NCI-H1092 (cell line): ENCODE data around the gene CSNK1G3.
"Not testable (repeated sequence)": the region's sequence is repeated elsewhere in the genome, so short reads cannot be mapped to it uniquely, and the experiment has no call there.

ENCODE experiments used
- DNase-seq: peaks from one replicate; lab custom pipeline; 2025; lab: John Stamatoyannopoulos, UW

The CSNK1G3 gene

DNA sequence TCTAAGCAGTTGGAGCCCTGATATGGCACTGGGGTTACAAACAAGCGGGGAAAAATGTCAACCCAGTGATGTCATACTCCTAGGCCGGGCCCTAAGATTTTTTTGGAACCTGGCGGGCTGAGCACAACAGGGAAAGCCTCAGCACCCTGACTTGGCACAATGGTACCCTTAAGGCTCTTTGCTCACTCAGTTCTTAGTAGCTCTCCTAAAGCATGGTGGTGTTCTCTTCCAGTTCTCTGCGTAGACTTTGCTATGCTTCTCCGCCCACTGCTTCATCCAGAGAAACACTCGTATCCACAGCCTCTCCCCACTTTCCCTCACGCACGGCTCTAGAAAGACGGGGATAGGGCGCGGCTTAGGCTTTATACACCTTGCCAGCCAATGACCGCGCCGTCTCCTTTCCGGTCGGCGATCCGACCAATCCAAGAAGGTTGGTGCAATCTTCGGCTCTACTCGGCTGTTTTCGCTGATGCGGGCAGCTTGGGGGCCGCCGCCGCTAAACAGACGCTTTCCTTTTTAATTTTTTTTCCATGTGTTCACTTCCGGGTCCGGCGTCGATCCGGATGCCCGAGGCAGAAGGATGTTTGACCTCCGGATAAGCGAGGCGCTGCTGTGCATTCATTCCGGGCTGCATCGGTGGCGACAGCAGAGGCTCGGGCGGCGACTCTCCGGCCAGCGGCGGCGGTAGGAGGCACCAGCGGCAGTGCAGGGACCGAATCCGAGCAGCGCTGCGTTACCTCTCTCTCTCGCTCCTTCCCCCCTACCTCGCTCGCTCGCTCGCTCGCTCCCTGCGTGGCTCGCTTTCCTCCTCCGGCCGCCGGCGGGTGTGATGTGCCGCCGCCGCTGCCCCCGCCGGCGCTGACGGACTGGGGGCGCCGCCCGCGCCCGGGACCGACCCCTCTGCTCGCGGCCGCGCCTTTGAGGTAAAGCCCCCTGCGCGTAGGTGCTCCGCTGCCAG, at the start of gene CSNK1G3:
TSS of gene CSNK1G3 (plus strand) at position 530 of the 958 bp plus-strand sequence. CDS start 33,487 bp downstream, outside the sequence.
- peak; percentile 91 for DNase-seq

- not testable (repeated sequence) for DNase-seq
Measured at GRCh38 chr5:123466839-123467238, 45.1 kb upstream of the CSNK1G3 start.

DNA sequence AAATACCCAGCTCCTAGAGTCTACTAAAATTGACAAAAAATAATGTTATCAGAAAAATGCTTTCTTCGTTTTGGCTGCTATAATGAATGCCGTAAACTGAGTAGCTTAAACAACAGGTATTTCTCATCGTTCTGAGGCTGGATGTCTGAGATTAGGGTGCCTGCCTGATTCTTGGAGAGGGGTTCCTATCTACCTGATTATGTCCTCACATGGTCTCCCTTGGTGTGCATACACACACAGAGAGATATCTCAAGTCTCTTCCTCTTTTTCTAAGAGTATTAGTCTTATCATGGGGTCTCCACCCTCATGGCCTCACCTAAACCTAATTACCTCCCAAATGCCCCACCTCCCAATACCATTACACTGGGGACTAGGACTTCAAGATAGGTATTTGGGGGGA, 40.6 kb upstream of the CSNK1G3 start:
- DNase-seq, result no peak

DNA sequence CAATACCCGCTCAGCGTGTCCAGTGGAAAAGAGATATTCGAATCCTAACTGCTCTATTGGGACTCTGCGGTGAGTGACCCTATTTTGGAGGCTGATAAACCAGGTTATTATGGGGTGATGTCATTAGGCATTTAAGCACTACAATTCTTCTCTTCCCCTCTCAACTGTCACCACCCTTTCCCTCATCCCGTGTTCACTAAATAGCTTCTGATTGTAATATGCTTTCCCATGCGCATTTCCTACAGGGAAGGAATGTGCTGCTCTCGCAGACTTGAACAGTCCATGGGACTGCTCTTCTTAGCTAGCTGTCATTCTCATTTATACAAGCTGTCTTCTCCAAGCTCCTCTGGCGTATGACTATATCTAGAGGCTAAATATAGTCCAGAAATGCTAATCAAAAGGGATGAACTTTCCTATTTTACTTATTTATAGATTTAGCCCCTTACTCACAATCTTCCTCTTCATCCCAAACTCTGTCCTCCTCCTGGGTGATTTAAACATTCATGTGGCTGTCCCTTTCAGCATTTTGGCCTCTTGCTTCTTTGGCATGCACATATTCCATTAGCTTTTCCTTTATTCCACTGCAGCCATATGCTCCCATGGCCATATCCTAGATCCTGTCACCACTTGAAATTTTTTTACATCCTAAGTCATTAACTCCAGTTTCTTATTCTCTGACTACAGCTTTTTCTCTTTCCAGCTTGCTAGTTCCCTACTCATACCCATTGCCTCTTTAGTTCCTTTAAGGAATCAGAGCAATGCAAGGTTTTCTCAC, 39.6 kb upstream of the CSNK1G3 start:
- DNase-seq, result no peak

DNA sequence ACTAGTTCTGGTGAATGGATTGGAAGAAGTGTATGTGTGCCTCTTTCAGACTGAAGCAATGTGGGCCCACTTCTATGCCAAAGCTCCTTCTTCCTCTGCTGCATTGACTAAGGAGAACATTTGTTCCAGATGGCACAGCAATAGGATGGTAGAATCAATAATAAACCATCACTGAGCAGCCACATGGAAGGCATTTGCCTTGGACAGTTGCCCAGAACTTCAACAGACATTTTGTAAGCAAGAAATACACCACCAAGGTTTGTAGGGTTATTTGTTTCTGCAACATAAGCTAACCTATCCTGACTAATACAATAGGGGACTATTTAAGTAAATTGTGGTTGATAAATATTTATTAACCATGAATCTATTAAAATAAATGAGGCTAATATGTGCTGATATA, 37.7 kb upstream of the CSNK1G3 start:
- no peak for DNase-seq

GRCh38 chr5:123476731-123477130, 35.2 kb upstream of the CSNK1G3 start:
- no peak for DNase-seq

DNA sequence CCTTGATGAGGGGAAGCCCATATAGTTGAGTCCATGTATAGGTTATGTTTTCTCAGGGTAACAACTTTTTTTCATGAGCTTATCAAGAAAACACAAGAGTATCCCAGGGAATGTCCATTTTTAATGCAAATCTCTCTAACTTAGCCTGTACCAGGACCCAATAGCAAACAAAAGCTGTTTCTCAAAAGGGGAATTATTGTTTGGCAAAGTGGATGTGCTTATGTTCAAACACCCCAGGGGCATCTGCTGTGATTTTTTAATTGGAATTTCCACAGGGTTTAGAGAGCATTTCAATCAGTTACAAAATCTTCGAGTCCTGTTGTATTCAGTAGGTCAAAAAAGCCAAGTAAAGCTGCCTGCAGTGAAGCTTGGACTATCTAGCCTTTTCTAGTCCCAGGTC, 33.4 kb upstream of the CSNK1G3 start:
- no peak for DNase-seq

- DNase-seq, result no peak
Measured at GRCh38 chr5:123482258-123482657, 29.7 kb upstream of the CSNK1G3 start.

DNA sequence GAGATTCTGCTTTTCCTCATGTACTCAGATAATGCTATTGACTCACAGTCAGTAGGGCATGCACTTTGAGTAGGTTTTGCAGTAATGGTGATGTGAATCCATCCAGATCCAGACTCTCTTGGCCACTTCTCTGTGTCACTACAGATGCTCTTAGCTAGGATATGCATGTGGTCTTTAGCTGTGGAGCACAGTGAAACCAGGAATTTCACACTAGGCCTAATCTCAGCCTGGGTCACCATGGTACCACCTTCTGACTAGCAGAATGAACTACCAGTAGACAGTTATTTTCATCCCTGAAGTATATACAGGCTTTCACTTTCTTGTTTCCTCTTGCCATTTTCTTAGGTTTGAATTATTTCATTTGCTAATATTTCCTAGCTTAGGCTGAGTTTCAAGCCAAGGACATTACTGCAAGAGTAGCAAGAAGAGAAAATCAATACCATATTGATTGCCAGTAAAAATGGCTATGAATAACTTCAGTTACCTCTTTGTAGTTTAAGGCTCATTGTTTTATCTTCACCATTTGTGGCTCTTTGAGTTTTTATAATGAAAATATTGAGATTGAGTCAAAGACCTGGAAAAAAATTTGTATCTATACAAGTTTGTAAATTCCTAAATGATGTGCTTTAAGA, 28.4 kb upstream of the CSNK1G3 start:
- no peak for DNase-seq

- no peak for DNase-seq
Measured at GRCh38 chr5:123485275-123485674, 26.7 kb upstream of the CSNK1G3 start.

DNA sequence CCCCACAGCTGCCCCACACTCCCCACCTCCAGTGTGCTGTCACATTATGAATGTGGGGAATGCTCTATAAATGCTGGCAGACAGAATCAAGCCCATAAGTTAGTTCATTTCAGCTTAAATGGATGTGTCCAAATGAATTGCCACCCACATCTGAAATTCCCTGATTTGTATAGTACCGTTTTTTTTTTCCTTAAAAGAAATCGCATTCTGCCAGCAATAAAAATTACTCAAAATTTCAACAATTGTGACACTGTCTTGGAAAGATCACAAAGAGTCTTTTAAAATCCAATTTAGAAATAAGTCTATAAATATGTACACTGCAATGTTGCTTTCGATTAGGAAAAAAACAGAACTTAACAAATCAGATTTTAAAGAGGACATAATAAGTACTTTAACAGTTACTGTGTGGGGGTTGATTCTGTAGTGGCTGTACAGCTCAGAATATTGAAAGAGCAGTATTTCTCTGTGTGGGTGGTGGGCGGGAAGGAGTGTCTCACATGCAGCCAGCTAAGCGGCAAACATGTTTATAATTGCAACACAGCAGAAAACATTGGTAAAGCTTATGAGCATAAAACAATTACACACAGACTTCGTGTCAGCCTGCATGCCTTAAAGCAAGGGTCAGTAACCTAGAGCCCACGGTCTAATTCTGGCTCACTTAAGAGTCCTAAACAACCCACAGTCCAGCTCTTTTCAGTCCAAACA, 24.9 kb upstream of the CSNK1G3 start:
- no peak for DNase-seq

DNA sequence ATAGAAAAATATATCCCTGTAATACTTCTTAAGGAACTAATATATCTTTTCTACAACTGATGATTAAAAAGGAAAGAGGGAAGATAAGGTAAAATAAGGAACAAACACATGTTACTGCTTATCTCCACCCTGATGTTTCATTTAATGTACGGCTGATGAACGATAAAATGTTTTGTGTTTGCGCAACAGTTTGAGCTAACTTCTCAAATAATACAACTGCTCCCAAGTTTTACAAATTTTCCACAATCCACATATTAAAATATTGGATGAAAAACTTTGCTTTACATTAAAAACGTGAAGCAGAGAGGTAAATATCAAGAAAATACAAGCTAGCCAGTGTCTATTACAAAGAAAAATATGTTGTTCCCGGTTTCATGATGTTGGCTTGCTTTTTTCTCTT, 21.0 kb upstream of the CSNK1G3 start:
- DNase-seq, result no peak

GRCh38 chr5:123495211-123495610, 16.8 kb upstream of the CSNK1G3 start:
- DNase-seq, result not testable (repeated sequence)

- peak; percentile 1 for DNase-seq
Measured at GRCh38 chr5:123496892-123497291, 15.1 kb upstream of the CSNK1G3 start.

GRCh38 chr5:123500471-123500870, 11.5 kb upstream of the CSNK1G3 start:
- no peak for DNase-seq

DNA sequence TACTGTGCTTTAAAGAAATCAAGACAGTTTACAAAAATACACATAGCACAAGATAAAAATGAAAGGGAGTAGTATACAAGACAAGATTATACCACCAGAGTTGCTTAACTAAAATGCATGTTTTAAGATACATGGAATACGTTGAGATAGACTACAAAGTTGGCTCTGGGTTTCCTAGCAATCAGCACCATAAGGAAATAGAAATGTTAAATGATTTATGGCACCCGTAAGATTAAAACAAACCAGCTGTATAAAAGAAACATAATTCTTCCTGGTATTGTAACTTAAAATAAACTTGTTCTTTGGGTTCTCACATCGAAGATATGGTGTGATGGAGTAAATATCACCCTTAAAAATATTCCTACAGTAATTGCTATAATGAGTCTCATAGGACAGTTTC, 9.9 kb upstream of the CSNK1G3 start:
- DNase-seq, result no peak

GRCh38 chr5:123503299-123503698, 8.7 kb upstream of the CSNK1G3 start:
- no peak for DNase-seq

GRCh38 chr5:123505633-123506032, 6.3 kb upstream of the CSNK1G3 start:
- no peak for DNase-seq

DNA sequence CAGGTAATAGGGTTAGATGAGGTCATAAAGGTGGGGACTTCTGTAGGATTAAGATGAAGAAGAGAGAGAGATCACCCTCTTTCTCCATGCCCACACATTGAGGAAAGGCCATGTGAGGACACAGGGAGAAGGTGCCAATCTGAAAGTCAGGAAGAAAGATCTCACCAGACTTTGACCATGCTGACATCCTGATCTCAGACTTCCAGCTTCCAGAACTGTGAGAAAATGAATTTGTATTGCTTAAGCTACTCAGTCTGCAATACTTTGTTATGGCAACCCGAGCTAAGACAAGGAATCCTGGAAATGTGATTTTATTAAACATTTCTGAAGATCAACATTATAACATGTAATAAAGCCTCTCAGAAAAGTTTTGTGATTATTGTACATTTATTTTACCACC, 3.5 kb upstream of the CSNK1G3 start:
- DNase-seq, result no peak

DNA sequence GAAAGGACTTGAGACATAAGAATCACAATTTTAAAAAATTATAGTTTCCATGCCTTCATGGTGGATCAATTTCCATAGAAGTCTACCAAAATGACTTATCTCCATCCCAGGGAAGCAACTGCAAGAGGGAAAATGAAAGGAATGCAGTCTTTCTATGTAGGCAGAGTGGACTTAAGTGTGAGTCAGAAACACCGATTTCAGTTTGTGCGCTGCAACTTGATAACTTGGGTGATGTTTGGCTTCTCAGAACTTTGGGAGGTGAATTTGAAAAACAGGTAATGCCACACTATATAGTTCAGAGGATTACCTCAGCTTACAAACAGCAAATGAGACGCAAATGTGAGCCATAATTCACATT, 708 bp upstream of the CSNK1G3 start:
- DNase-seq, result no peak

DNA sequence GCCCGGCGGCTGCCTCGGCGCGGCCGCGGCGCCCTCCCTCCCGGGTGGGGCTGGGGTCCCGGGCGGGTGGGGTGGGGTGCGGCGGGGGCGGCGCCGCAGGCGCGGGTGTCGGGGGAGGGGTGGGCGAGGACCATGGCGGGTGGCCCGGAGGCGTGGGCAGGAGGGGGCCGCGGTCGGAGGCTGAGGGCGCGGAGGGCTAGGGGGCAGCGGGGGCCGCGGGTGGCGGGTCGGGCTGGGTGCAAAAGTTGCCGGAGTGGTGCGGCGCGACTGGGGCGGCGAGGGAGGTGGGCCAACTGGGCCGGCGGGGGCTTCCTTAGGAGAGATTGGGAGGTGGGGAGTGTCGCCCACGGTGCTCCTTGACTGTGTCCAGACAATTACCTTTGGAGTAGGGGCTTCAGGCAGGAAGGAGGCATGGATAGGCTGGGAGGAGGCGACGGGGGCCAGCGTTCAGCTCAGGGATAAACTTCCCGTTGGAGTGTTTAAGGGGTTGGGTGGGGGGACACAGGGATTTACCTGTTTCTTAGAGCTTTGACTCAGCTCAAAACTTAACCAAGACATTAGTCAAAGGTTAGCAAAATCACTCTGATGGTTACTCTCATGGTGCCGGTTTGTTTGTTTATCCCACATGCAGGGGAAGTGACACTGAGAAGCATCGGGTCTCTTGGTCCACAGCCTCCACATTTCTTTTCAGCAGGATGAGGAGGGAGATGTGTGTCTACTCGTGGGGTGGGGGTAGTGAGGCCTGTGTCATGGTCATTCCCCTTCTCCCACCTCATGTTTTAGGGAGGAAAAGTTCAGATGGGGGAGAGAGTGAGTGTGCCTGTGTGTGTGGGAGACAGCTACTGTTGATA, 859 bp downstream of the CSNK1G3 start:
- no peak for DNase-seq
